Right forelimb (tissue), 1 donor: Measurements from ENCODE around the gene GVQW3.

Source experiments
- DNase-seq: peaks from one replicate; pipeline ENCODE4 v3.0.0-alpha.2; 2018

Gene GVQW3

GRCh38 chr11:76380977-76381719, at the start of gene GVQW3, which contains the start of gene THAP12:
TSS of gene GVQW3 (plus strand) at chr11:76381323. CDS start at chr11:76381829, 506 bp downstream.
TSS of gene THAP12 (minus strand) at chr11:76381132. CDS start at chr11:76380836, 296 bp downstream.
- peak; percentile 99 for DNase-seq

GRCh38 chr11:76334826-76335389, 46.2 kb upstream of the GVQW3 start:
- DNase-seq: no peak

DNA sequence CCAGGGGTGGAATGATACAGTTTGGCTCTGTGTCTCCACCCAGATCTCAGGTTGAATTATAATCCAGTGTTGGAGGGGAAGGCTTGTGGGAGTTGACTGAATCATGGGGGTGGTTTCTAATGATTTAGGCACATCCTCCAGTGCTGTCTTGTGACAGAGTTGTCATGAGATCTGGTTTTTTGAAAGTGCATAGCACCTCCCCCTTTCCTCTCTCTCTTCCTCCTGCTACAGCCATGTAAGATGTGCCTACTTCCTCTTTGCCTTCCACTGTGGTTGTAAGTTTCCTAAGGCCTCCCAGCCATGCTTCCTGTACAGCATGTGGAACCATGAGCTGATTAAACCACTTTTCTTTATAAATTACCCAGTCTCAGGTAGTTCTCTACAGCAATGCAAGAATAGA, 45.3 kb upstream of the GVQW3 start:
- no peak for DNase-seq

- no peak for DNase-seq
Measured at GRCh38 chr11:76336597-76336996, 44.5 kb upstream of the GVQW3 start.

- DNase-seq: no peak
Measured at GRCh38 chr11:76337469-76337868, 43.7 kb upstream of the GVQW3 start.

- no peak for DNase-seq
Measured at GRCh38 chr11:76337923-76338322, 43.2 kb upstream of the GVQW3 start.

- peak; percentile 85 for DNase-seq
Measured at GRCh38 chr11:76339221-76339620, 41.9 kb upstream of the GVQW3 start.

- no peak for DNase-seq
Measured at GRCh38 chr11:76347466-76347865, 33.7 kb upstream of the GVQW3 start.

- DNase-seq: no peak
Measured at GRCh38 chr11:76348348-76348747, 32.8 kb upstream of the GVQW3 start.

- no peak for DNase-seq
Measured at GRCh38 chr11:76355172-76355571, 26.0 kb upstream of the GVQW3 start.

GRCh38 chr11:76361374-76361773, 19.7 kb upstream of the GVQW3 start:
- no peak for DNase-seq

DNA sequence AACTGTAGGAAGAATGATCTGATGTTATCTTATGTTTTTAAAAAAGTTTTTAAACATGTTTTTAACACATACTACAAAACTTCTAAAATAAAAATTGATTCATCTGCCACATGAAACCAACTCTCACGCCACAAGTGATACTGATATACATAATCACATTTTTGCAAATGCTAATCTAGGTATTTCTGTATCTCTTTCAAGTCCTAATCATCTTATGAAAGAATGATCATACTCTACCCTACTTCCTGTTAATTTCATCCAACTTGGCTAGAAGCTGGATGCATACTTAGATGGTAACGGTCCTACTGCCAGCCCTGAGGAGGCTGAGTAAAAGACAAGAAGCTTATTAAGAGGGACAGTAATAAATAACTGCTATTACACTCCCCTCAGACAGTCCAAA, 19.3 kb upstream of the GVQW3 start:
- no peak for DNase-seq

DNA sequence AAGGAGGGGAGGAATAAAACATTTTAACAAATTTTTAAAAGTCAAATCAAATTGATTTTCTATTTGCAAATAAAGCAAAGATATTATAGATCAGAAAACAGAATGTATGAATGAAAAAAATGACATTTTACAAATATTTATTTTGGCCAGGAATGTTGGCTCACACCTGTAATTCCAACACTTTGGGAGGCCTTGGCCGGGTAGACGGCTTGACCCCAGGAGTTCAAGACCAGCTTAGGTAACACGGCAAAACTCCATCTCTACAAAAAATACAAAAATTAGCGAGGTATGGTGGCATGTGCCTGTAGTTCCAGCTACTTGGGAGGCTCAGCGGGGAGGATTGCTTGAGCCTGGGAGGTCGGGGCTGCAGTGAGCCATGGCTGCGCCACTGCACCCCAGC, 18.4 kb upstream of the GVQW3 start:
- DNase-seq: no peak

DNA sequence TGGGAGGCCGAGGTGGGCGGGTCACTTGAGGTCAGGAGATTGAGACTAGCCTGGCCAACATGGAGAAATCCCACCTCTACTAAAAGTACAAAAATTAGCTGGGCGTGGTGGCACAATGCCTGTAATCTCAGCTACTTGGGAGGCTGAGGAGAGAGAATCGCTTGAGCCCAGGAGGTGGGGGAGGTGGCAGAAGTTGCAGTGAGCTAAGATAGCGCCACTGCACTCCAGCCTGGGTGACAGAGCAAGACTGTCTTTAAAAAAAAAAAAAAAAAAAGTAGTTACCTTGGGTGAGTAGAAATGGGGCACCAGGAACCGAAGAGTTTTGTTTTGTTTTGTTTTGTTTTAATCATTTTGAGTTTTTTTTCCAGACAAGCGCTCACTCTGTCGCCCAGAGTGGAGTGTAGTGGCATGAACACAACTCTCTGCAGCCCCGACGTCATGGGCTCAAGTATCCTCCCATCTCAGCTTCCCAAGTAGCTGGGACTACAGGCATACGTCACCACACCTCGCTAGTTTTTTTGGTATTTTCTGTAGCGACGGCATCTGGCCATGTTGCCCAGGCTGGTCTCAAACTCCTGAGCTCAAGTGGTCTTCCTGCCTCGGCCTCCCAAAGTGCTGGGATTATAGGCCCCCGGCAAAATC, 16.0 kb upstream of the GVQW3 start:
- no peak for DNase-seq

DNA sequence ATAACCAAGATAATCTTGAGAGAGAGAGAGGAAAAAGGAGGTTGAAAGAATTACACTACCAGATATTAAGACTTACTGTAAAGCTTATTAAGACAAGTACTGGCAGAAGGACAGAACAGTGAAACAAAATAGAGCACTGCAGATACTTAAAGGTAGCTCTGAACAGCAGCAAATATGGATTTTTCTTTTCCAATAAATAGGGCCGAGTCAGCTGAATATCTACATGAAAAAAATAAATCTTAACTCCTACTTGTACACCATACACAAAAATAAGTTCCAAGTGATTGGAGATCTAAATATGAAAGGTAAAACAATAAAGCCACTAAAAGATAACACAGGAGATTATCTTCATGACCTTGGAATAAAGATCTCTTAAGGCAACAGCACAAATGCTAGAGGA, 12.6 kb upstream of the GVQW3 start:
- no peak for DNase-seq

- no peak for DNase-seq
Measured at GRCh38 chr11:76369406-76369805, 11.7 kb upstream of the GVQW3 start.

GRCh38 chr11:76371170-76371569, 10.0 kb upstream of the GVQW3 start:
- no peak for DNase-seq

DNA sequence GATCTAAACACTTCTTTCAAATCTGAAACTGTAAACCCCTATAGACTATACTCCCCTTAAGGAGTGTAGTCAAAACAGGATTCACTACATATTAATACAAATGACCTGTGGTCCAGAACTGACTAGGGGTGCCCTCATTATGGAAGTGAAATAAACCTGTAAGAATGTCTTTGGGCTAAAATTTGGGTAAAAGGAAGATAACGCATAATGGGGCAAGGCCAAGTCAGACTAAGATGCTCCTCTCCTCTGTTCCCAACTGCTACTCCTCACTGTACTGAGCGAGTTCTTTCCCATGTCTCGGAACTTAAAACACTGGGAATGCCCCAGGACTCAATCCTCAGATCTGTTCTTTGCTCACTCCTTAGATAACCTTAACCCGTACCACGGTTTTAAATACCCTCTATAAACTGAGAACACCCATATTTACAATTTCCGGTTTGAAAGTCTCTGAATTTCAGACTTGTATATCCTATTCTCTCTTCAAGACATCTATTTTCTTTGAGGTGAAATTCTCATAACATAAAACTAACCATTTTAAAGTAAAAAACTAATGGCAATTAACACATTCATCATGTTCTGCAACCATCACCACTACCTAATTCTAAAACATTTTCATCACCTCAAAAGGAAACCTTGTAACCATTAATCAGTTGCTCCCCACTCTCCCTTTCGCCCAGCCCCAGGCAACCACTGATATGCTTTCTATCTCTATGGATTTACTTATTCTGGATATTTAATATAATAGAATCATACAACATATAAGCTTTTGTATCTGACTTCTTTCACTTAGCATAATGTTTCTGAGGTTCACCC, 4.2 kb upstream of the GVQW3 start:
- no peak for DNase-seq

DNA sequence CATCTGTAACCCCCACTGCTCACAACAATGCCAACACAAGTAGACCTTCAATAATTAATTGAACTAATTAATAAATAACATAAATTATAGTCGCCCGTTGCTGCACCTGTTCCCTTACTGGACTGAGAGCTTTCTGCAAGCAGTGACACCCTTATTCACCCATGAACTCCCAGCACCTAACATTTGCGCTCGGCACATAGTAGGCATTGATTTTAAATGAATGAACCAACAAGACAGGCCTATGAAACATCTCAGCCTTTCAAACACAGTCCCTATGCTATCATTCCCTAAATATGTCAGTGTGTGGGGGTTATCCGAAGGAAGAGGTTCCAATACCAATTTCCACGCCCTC, 1.3 kb upstream of the GVQW3 start:
- DNase-seq: no peak

GRCh38 chr11:76380159-76380976, 755 bp upstream of the GVQW3 start:
- DNase-seq: no peak

GRCh38 chr11:76382209-76382608, 1.1 kb downstream of the GVQW3 start:
- no peak for DNase-seq

DNA sequence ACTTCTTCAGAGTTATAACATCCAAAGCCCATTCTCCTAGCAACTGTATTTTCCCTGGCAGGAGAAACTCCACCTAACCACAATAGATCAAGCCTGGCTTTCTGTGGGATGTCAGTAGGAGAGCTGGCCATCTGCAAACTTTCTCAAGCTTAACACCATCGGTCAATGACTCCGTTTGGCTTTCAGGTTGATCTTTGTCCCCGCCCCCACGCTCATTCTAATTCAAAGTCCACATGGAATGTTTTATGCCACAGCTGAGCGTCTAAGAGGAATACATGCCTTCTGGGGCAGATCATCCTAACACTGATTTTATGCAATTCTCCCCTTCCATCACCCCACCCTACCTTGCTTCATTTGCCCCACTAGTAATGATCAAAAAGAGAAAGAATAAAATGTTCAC, 4.8 kb downstream of the GVQW3 start:
- DNase-seq: no peak

- DNase-seq: no peak
Measured at GRCh38 chr11:76388408-76388807, 7.3 kb downstream of the GVQW3 start.
